A673 (cell line): ENCODE data around the gene TMEM17.

Experiments
- EZH2 ChIP-seq: fragments of 200-600 bp; sonication (generic); IDR thresholded peaks from 2 replicates; pipeline ENCODE4 v1.6.1; 2017; ENCODE audit warnings: borderline replicate concordance, low read depth, mild to moderate bottlenecking, mixed read lengths, antibody characterized with exemption, low read length; ENCODE audit not compliant: poor library complexity, severe bottlenecking
- TF ChIP-seq, protein P1 (sequence below): fragments of 300-800, 200-600 bp; sonication (generic); conservative IDR thresholded peaks from 2 replicates; pipeline ENCODE4 v1.5.1; 2017; ENCODE audit warnings: low read depth, mild to moderate bottlenecking, antibody characterized with exemption, low read length, moderate library complexity, mixed read lengths

DNA sequence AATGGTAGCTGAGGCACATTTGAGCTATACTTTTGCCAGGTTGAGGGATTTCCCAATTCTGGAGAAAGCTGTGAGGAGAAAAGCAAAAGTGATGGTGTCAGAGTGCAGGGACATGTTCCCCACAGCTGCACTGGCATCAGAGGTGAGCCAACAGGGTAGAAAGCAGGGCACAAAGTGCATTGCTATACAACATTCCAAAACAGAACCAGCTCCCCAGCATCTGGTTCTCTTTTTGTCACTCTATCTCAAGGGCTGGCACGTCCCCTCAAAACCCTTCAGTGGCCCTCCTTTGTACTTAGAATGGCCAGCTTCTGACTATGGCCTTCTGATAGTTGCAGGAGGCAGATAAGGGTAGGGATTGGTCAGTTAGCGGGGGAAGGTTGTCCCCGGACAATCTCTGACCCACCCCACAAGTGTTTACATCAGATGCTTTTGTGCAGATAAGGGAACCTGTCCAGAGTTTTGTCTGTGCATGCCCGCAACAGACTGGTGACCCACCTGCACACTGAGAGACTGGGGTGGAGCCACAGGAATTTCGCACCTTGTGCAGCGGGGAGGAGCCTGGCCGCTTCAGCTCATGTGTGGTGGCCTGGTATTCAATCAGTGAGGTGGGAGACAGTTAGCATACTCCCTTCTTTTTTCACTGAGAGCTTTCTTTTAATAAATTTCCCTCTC is 31.0 kb upstream of the TMEM17 start:
- TF ChIP-seq, protein P1, sequence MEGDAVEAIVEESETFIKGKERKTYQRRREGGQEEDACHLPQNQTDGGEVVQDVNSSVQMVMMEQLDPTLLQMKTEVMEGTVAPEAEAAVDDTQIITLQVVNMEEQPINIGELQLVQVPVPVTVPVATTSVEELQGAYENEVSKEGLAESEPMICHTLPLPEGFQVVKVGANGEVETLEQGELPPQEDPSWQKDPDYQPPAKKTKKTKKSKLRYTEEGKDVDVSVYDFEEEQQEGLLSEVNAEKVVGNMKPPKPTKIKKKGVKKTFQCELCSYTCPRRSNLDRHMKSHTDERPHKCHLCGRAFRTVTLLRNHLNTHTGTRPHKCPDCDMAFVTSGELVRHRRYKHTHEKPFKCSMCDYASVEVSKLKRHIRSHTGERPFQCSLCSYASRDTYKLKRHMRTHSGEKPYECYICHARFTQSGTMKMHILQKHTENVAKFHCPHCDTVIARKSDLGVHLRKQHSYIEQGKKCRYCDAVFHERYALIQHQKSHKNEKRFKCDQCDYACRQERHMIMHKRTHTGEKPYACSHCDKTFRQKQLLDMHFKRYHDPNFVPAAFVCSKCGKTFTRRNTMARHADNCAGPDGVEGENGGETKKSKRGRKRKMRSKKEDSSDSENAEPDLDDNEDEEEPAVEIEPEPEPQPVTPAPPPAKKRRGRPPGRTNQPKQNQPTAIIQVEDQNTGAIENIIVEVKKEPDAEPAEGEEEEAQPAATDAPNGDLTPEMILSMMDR, result no peak
- no peak for TF ChIP-seq EZH2
